HG03378 (cell line): Measurements from ENCODE around the gene CAPS.
A peak's percentile ranks its signal among the peaks of the same experiment; 100 is the strongest.

ENCODE experiments used
- ATAC-seq: cut with Tn5 transposase; IDR thresholded peaks from one replicate; pipeline ENCODE4 v1.9.1; 2021; ENCODE audit warnings: mild to moderate bottlenecking, moderate library complexity; ENCODE audit not compliant: unreplicated experiment

Gene CAPS

GRCh38 chr19:5891938-5892771 is 21.9 kb upstream of the CAPS start:
- ATAC-seq, result no peak

DNA sequence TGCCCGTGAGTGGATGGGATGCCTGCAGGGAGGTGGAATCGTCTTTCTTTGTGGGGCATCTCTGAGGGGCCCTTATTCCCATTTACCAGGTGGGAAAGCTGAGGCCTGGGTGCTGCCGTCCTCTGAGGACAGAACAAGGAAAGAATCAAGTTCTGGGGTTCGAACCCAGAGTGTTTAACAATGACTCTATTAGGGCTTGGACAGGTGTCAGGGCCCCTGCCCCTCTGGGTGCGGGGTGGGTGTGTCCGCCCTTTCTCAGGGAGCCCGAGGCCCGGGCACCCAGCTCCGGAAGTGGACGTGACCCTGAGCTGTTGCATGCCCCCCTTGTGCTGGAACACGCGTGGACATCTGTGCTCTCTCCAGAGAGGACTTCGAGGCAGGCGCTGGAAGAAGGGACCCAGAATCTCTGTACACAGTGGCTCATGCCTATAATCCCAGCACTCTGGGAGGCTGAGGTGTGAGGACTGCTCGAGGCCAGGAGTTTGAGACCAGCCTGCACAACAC is 21.2 kb upstream of the CAPS start:
- ATAC-seq, result no peak

- no peak for ATAC-seq
These were observed 20.7 kb upstream of the CAPS start for GRCh38 chr19:5893296-5893903.

DNA sequence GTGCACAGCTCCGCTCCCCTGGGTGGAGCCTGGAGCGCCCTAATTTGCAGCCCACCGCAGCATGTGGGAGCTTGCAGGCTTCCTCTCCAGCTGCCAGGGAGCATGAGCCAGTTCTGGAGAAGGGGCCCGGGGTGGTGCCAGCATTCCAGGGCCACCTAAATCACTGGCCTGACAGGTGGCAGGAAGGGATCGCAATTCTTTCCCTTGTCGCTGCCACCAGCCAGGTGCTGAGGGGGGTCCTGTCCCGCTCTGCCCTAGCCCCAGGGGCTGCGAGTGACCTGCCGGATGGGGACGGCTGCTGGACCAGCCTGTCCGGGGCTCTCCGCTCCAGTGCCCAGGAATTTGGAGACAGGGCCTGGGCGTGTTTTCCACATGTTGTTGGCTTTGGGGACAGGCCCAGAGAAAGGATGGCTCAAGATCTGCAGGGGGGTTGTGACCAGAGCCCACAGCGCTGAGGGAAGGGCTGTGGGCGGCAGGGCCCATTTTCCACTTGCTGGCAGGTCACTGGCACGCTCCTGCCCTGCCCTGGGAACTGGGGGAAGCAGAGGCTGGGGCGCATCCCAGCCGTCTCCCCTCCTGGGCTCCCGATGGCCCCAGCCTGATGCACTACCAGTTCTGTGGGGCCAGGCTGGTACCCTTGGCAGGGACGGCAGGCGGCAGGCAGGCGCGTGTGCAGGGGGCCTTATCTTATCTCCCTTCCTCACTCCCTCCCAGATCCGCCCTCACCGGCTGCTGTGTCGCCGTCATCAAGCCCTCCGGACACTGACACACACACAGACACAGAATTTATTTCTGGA is 19.9 kb upstream of the CAPS start:
- no peak for ATAC-seq

DNA sequence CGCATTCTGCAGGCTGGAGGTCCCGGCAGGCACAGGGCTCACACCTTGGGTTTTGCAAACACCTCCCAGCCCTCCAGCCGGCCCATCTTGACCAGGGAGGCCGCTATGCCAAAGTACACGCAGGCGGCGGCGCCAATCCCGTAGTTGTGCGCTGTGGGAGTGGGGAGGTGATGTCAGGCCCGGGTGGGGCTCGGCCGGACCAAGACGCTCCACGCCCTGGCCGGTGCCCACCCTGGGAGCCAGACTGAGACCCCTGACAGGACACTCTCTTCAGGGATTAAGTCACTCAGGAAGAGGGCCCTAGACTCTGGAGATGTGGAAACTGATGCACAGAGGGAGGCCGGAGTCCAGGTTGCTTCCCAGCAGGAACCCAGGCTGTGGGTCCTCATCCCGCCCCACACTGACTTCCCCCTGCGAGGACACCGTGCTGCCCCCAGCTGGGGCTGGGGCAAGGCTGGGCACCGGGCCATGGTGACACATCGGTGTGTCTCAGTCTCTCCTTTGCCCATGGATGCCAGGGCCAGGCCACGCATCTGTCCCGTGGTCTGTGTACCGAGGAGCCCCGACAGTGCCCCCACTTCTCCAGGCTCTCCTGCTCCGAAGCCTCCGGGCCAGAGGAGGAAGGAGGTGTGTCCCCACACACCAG is 19.2 kb upstream of the CAPS start:
- no peak for ATAC-seq

- no peak for ATAC-seq
These were observed 18.6 kb upstream of the CAPS start for GRCh38 chr19:5895409-5895808.

DNA sequence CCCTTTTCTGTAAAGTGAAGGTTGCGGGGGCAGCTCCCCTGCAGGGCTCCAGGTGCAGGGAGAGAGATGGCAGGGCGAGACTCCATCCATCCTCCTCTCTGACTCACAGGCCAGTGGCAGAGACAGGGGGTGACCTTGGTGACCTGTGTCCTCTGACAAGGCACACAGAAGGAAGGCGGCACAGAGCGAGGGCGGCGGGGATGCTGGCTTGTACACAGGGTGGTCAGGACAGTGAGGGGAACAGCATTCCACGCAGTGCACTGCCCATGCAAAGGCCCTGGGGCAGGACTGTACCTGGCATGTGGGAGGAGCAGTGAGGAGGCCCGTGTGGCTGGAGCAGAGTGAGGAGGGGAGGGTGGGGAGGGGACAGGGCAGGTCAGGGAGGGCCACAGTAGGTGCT is 18.2 kb upstream of the CAPS start:
- no peak for ATAC-seq

DNA sequence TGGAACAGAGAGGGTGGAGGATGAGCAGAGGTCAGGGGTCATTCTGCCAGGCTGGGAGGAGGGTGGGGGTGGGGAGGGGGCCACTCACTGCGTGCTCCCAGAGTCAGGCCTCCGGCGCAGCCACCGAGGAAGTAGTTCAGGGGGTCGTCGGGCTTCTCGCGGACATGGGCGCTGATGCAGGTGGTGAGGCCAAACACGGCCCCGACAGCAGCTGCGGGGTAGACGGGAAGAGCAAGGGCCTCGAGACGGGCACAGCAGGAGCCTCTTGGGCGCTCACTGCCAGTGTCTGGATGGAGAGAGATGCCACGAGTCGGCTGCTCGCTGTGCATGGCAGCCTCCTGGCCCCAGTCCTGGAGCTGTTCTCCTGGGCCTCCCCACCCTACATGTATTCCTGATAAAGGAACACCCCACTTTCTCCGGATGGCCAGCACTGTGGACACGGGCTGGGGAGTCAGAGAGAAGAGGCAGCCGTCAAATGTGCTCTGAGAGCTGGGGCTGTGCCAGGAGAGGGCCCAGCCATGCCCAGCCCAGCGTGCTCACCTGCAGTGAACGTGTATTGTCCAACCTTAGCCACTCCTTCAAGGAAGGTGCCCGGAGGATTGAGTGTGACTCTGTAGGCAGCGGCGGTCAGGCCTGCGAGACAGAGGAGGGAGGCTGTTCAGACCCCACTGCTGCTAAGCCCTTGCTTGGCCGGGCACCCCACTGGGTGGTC is 17.5 kb upstream of the CAPS start:
- no peak for ATAC-seq

DNA sequence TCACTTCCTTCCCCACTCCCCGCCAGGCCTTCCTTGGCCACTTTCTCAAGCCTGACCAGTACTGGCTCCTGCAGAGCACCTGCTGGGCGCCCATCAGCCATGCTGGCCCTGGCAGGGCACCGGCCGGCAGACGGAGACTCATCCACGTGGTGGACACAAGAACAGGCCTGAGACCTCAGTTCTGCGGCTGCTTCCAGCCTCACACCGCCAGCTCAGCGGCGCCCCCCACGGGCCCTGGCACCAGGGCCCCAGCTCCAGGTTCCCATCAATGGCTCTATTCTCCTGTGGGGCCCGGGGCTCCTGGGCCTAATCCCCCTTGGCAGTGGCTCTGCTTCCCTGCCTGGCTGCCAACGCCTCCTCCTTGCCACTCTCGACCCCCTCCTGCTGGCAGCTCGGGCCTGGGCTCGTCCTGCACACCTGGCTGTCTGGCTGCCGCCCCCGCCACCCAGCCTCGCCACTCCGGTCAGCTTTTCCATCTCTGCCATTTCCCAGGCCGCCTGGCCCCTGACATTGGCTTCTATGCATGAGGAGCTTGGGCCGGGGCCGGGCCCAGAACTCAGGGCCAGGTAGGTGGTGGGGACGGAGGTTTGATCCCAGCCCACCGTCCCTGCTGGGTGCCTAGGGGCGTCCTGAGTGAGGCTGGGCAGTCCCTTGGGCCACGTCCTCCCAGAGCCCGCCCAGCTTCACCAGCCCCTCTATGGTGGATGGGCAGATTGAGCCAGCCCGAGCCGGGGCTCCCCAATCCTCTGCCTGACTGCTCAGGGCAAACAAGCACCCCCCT is 16.7 kb upstream of the CAPS start:
- no peak for ATAC-seq

GRCh38 chr19:5899728-5900526 is 14.1 kb upstream of the CAPS start:
- ATAC-seq, result no peak

DNA sequence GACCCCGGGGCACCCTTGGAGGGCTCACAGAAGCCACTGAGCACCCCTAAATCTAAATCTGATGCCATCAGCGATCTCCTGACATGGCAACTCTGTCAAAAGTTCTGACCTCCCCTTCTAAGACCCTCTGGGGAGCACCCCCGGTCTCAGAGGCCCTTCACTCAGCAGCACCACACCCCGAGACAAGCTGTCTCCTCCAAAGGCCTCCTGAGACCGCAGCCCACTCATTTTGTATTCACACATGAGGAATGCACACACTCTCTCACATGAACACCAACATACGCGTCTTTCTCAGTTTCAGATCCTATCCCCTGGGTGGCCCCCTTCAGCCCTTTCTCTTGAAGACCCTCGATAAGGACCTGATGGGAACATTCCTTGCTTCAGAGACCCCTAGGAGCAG is 13.1 kb upstream of the CAPS start:
- no peak for ATAC-seq

GRCh38 chr19:5903056-5903623 is 10.9 kb upstream of the CAPS start:
- ATAC-seq, result no peak

DNA sequence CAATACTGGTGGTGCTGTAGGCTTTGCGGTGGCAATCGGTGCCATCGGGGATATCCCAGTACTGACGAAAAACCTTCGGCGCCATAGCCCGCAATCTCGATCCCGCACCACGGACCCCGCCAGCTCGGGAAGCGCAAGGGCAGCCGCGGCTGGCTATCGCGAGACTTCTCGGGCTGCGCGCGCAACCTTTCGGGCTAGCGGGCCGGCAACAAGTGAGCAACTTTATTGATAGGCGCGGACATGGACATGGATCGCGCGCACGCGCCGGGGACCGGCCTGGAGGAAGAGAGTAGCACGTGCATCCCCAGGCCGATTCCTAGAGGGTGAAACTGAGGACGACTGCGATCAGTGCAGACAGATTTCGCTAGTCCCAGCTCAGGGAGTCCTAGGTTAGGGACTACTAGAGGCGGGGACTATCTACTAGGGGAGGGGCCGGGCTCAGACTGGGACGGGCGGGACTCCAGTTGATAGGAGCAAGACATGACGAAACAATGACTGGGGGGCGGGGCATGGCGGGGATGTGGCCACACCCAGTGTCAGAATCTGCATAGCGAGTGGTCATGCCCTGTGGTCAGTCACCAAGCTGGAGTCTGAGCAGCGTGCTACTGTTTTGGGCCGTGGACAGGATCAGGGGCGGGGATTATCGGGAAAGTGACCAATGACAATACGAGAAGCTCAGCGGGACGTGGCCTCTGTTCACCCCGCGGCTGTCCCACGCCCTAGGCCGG is 10.3 kb upstream of the CAPS start, which contains the start of gene NDUFA11:
Gene NDUFA11, minus strand, starts transcription at position 167 of the 728 bp plus-strand sequence. Its CDS starts 82 bp downstream, at position 85.
- peak; percentile 26 for ATAC-seq

GRCh38 chr19:5904352-5905113 is 9.5 kb upstream of the CAPS start, which contains the start of gene VMAC:
Gene VMAC, plus strand, starts transcription at chr19:5904872. Its CDS starts 19 bp downstream, at chr19:5904891.
- peak; percentile 87 for ATAC-seq

GRCh38 chr19:5905114-5905778 is 8.8 kb upstream of the CAPS start:
- no peak for ATAC-seq

DNA sequence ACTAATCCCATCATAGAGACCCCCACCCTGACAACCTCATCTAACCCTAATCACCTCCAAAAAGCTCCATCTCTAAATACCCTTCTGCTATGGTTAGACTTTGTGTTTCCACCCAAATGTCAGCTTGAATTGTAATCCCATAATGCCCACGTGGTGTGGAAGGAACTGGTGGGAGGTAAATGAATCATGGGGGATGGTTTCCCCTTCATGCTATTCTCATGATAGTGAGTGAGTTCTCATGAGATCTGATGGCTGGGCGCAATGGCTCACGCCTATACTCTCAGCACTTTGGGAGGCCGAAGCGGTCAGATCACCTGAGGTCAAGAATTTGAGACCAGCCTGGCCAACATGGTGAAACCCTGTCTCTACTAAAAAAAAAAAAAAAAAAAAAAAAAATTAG is 6.8 kb upstream of the CAPS start:
- ATAC-seq, result no peak
